GM18505 (cell line): ENCODE measurements around the gene ZNF521.

Experiments
- ATAC-seq: cut with Tn5 transposase; IDR thresholded peaks from one replicate; pipeline ENCODE4 v1.9.1; 2021; ENCODE audit not compliant: unreplicated experiment
- POLR2A ChIP-seq: IDR thresholded peaks from 4 replicates; pipeline ENCODE4 v1.6.1; 2011; ENCODE audit warnings: borderline replicate concordance; ENCODE audit not compliant: insufficient read depth, insufficient read length; ENCODE audit errors: extremely low read depth

The ZNF521 gene

DNA sequence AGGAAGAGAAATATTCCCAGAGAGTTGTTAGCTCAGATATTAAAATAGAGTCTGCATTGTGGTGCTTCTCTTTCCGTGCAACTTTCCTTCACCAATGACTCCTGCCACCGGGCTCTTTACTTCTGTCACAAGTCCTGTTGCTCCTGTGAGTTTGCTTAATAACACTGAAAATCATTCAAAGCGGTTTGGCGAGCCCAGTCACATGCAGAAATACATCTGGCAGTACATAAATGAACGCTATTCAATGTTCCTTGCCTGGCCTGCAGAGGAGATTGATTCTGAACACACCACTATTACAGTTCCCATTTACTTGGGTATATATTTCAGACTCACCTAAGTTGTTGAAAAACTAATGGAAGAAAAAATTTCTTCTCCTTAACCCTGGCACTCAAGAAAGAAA is 276.6 kb downstream of the ZNF521 start:
- ATAC-seq, result no peak
- no peak for TF ChIP-seq POLR2A

DNA sequence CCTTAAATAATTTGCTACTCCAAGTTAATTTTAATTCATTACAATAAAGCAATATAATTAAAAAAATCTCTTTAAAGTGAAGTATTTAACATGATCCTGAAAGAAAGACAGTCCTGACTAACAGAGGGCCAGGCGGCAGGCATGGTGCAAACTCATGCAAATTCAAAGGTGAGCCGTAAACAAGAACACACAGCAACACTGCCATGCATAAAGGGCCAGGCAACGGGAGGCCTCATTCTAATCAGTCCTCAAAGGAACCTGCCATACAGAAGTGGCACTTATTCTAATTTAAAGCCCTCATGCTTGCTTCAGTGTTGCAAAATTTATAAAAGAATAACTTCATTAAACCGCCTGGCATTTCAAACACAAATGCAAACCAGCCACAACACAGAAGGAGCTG is 277.0 kb downstream of the ZNF521 start:
- ATAC-seq, result no peak
- no peak for TF ChIP-seq POLR2A

DNA sequence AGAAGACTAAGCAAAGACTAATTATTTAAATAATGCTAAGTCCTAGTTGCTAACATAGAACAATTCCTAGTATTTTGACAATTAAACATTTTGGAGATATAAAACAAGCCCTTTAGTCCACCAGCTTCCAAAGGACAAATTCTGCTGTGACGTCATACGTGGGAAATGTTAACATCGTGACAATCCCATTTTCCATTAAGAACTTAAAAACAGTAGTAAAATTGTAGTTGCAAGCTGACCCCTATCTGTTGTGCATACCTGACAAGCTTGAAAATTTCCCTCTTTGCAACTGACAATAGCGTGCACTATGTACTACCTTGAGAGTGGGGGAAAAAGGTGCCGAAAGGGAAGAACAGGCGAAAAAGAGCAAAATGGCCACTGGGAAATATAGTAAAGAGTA is 279.8 kb downstream of the ZNF521 start:
- no peak for TF ChIP-seq POLR2A
- no peak for ATAC-seq

DNA sequence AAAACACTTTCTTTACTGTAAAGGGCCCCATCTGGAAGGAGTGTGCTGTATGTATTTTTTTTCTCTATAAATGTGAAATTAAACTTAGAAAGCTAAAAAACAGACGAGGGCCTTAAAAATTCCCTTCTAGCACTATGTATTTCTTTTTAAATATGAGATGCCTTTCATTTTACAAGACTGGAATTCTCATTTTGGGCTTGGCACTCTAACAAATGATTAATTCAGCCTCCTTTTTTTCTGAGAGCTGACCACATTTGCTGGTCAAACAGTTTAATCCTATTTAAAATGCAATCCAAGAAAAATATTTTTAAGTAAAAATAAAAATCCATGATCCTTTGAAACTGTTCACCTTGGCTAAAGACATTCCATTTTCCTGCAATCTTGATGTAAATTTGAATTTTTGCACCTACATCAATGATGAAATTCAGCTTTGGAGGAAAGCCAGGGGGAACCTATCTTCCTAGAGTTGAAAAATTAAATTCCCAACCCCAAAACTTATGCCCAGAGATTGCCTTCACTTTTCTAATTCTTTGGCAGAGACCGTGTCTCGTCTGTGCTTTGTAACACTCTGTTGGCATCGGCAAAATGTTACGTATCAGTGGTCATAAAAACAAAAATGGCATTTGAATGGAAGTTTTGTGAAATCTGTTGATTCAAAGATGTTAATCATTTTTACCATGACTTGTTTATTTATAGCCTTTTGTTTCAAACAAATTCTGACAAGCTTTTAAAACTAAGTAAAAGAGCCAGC is 284.5 kb downstream of the ZNF521 start:
- no peak for ATAC-seq
- TF ChIP-seq POLR2A, result no peak

DNA sequence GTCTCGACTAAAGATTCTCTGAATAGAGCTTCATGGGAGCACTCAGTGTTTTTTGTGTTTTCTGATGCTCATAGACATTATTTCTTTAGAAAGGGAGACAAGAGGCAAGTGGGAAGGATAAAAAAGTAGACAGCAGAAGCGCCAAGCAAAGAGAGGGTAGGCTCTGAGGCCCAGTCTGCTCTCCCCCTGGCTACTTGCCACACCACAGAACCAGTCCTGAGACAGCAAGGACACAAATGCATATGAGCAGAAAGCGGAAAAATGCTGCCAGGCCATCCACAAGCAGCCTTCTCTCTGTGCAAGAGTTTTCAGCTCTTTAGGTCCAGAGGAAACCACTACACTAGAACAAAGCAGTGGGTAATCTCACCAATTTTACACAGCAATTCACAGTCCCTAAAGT is 285.4 kb downstream of the ZNF521 start:
- no peak for ATAC-seq
- TF ChIP-seq POLR2A, result no peak

DNA sequence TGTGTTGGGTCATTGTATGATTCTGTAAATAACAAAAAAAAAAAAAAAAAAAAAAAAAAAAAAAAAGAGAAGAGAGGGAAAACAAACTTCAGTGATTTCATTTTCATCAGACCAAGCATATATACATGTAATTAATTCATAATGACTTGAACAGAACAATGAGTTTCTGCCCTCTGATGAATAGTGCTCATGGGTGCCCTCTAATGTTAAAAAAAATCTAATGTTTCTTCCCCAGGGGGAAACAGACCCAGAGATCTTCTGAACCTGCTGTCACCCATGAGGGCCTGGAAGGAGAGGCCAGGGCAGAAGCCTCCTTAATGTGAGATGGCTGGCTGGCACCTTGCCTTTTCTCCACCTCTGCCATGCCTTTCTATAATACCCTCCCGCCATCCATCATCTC is 289.2 kb downstream of the ZNF521 start:
- ATAC-seq, result no peak
- TF ChIP-seq POLR2A, result no peak

DNA sequence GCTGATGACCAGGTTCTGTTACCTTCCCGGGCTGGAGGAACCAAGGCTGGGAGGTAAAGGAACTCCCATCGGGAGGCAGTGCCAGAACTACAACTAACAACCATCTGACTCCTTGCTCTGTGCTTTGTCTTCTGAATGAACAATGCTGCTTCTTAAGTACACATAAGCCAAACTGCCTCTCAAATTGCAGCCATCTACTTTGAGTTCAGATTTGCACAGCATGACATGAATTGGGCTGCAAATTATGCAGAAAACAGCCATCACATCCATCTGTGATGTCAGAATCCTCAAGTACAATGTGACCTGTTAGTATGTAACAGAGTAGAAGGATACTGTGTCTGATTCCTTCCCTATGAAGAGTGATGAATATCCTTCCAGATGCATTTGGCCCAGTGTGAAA is 290.6 kb downstream of the ZNF521 start:
- no peak for TF ChIP-seq POLR2A
- no peak for ATAC-seq

DNA sequence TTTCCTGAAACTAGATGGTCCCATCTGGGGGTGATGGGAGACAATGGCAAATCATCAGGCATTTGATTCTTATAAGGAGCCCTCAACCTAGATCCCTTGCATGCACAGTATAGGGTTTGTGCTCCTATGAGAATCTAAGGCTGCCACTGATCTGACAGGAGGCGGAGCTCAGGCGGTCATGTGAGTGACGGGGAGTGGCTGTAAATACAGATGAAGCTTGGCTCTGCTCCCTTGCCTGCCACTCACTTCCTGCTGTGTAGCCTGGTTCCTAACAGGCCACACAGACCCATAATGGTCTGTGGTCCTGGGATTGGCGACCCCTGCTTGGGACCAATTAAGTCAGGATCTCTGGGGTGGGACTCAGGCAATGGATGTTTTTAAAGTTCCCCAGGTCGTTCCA is 293.4 kb downstream of the ZNF521 start:
- no peak for ATAC-seq
- no peak for TF ChIP-seq POLR2A

DNA sequence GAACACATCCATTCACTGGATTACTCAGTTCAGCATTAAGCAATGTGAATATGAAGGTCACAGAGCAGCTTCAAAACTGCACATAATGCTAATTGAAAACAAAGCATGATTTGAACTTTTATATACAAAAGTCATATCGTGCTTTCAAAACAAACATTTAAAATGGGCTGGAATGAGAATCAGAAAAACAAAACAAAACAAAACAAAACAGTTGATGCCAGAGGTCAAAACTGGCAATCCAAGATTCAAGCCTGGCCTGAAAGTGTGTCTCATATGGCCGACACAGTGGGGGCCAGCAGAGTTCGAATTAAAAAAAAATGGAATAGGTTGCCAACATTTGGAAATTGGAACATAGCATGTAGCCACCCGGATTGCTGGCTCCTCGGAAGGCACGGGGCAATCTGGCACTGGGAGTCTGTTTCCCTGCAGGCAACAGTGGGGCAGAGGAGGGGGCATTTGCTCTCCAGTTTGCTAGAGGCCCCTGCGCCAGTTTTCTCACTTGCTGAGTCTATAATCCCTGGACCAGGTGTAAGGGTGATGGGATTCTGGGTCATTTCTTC is 294.4 kb downstream of the ZNF521 start:
- no peak for ATAC-seq

DNA sequence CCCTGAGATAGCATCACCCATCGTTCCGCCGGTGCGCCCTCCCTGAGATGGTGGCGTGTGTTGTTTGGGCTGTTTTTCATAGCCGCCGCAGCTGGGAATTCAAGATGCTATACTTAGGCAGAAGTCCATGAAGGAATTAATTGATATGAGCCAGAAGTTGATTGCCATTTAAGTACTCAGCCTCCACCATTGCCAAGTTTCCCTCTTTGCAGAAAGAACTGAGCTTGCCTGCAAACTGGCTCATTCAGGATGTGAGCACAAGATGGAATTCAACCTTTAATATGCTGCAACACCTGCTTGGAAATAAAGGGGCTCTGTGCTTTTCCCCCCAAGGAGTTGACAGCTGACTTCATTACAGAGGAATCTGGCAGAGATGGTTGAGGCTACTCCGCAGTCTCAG is 295.5 kb downstream of the ZNF521 start:
- ATAC-seq, result no peak
- no peak for TF ChIP-seq POLR2A

More for the DNA sequence above, 294.4 kb downstream of the ZNF521 start:
- TF ChIP-seq POLR2A, result no peak

DNA sequence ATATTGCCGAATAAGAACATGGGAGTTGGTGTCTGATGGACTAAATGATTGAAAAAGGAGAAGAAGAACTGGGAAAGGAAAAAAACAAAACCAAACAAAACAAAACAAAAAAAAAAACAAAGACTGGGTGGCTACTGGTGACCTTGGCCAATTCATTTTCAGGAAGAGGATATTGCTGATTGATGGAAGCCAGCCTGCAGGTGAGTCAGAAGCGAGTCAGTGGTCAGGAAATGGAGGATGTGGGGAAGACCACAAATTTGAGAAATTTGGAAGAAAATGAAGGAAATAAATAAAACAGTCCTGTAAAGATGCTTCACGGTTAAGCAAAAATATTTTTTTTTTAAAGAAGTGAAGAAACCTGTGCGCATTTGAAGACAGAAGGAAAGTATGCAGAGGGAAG is 296.9 kb downstream of the ZNF521 start:
- TF ChIP-seq POLR2A, result no peak
- ATAC-seq, result no peak

DNA sequence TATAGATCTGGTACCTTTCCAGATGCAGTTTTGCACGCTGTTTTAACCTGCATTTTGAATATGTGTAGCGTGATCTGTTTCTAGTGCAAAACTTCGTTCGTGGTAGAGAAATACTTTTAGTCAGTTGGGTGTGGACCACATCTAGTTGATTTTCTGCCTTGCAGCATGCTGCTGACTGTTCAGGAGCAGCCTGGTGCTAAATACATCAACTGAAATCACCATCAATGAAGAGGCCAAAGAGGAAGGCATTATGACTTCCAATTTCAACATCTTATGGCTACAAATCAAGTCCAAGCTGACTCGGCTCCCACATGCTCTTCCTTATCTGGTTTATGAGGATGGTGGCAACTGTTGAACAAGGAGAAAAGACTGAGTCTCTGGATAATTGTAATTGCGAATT is 298.5 kb downstream of the ZNF521 start:
- ATAC-seq, result no peak
- no peak for TF ChIP-seq POLR2A

DNA sequence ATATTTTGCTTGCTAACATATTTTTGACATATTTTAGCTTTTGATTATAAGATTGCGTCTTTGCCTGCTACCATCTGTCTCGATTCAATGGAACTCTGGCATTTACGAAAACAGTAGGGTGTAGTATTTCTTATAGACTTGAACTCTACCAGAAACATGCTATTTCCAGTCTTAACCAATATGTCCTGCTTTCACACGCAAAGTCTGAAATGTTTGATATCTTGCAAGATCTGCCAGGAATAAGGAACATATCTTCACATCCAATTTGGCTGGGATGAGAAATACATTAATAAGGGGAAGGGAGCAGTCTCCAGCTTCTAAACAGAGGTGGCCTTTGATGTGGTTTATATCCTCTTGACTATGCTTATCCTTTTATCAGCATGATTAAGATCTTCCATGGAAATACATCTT is 299.4 kb downstream of the ZNF521 start:
- TF ChIP-seq POLR2A, result no peak
- no peak for ATAC-seq

DNA sequence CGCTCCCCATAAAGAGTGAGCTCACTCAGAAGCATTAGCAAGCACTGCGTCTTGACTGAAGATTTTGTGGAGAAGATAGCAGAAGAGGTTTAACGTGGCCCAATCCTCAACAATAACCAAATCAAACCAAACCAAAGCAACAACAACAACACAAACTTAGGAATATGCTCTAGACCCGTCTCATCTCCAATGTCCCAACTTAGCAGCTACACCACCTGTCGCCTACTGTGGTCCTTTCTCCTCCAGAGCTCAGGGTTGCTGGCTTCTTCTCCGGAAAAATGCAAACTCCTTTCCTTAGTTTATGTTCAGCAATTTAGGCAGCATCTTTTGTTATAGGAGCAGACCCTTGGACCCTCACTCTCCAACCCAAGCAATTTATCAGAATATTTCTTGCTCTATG is 301.4 kb downstream of the ZNF521 start:
- TF ChIP-seq POLR2A, result no peak
- ATAC-seq, result no peak
